VCaP (cell line): Measurements from ENCODE around the gene SLC15A4.

Experiments used
- H3K27ac ChIP-seq: fragments of 450-650 bp; 2 replicates; pipeline ENCODE4 v1.5.1; 2017
- CTCF ChIP-seq: fragments of 450-650 bp; conservative IDR thresholded peaks from 2 replicates; pipeline ENCODE4 v1.5.1; 2017; ENCODE audit warnings: mild to moderate bottlenecking, moderate library complexity

The SLC15A4 gene

GRCh38 chr12:128815779-128816642, 7.7 kb downstream of the SLC15A4 start:
- H3K27ac ChIP-seq, result no peak overlapping the region
- no peak for TF ChIP-seq CTCF

GRCh38 chr12:128814411-128815261, 9.1 kb downstream of the SLC15A4 start:
- H3K27ac ChIP-seq, result no peak overlapping the region
- no peak for TF ChIP-seq CTCF

- TF ChIP-seq CTCF, result no peak
Observed at GRCh38 chr12:128813883-128814282, 9.9 kb downstream of the SLC15A4 start.

GRCh38 chr12:128813392-128813791, 10.4 kb downstream of the SLC15A4 start:
- TF ChIP-seq CTCF, result no peak
- no peak overlapping the region for H3K27ac ChIP-seq

More at GRCh38 chr12:128813883-128814282, 9.9 kb downstream of the SLC15A4 start:
- H3K27ac ChIP-seq, result no peak overlapping the region

GRCh38 chr12:128811806-128812205, 12.0 kb downstream of the SLC15A4 start:
- no peak overlapping the region for H3K27ac ChIP-seq
- TF ChIP-seq CTCF, result no peak

- no peak for TF ChIP-seq CTCF
Observed at GRCh38 chr12:128810182-128811127, 13.3 kb downstream of the SLC15A4 start.

More at GRCh38 chr12:128810182-128811127, 13.3 kb downstream of the SLC15A4 start:
- H3K27ac ChIP-seq, result no peak overlapping the region
